GM12874 (cell line): ENCODE measurements around the gene HSFX1.

Experiments
- CTCF ChIP-seq: IDR thresholded peaks from 2 replicates; pipeline ENCODE4 v1.5.1; 2011; ENCODE audit warnings: low read depth, mild to moderate bottlenecking, control low read depth, low read length, moderate library complexity; ENCODE audit not compliant: insufficient read depth

The HSFX1 gene

GRCh38 chrX:149799095-149799714, 25.3 kb downstream of the HSFX1 start:
- TF ChIP-seq CTCF = no peak

GRCh38 chrX:149799938-149800337, 26.1 kb downstream of the HSFX1 start:
- TF ChIP-seq CTCF = no peak

GRCh38 chrX:149803458-149804062, 29.7 kb downstream of the HSFX1 start:
- no peak for TF ChIP-seq CTCF

GRCh38 chrX:149804102-149804501, 30.2 kb downstream of the HSFX1 start:
- TF ChIP-seq CTCF = no peak

- TF ChIP-seq CTCF = no peak
Measured at GRCh38 chrX:149807747-149808458, 34.0 kb downstream of the HSFX1 start.

GRCh38 chrX:149818652-149819051, 44.8 kb downstream of the HSFX1 start:
- no peak for TF ChIP-seq CTCF

- no peak for TF ChIP-seq CTCF
Measured at GRCh38 chrX:149819371-149819770, 45.5 kb downstream of the HSFX1 start.
